ENCODE results near the gene CBFA2T3. TPM values are rescaled to one million over a fixed set of nuclear protein-coding genes. Genes with fewer than 3 reads are reported as not detected.

Gene CBFA2T3
- total and polyA plus RNA-seq, 2 of the 8 experiments (the other 6 are each of a cell fraction or from before 2014, with no cell fraction given) = 0.51 to 1.3 TPM

GRCh38 chr16:88955906-88956305, 21.1 kb downstream of the CBFA2T3 start:
- peaks cover 0 to 2% of the 10 kb centered on the region in 2 experiments for H4K20me1 ChIP-seq (replicated peaks in 1 of 2; ENCODE audit: control insufficient read depth in 1 of 2, insufficient read depth in 2 of 2, low read length in 2 of 2)
- ChIA-PET POLR2A (ENCODE audit: partially characterized antibody) (no interaction called here), CTCF (ENCODE audit: partially characterized antibody) (no interaction called here)
- no peak overlapping the region for H2BK5ac ChIP-seq (ENCODE audit: low read depth, low read length)
- no peak overlapping the region for H2BK15ac ChIP-seq (ENCODE audit: low read length)
- H3K4me2 ChIP-seq (ENCODE audit: insufficient read depth in 1 of 2, low read depth in 2 of 2, low read length in 2 of 2) = no peak overlapping the region
- H4K8ac ChIP-seq (ENCODE audit: extremely low read depth, insufficient read depth, low read length) = no peak overlapping the region; the same call in 1 of the 2 replicates
- no peak overlapping the region for H3K4ac ChIP-seq (replicated peaks; ENCODE audit: insufficient read length, low read depth, low read length)
- no peak overlapping the region for H3K27ac ChIP-seq (ENCODE audit: low read depth, low read length)
- FAIRE-seq (no peak), DNase-seq (ENCODE audit: low read depth in 1 of 2, low spot score in 2 of 2) (no peak)
- H2BK12ac ChIP-seq (ENCODE audit: low read depth, low read length) = no peak overlapping the region
- no peak overlapping the region for H2AFZ ChIP-seq (ENCODE audit: low read length)
- no peak overlapping the region for H3K4me3 ChIP-seq (ENCODE audit: extremely low read depth in 1 of 4, insufficient read depth in 2 of 4, low read depth in 3 of 4, low read length in 4 of 4)
- 82% methylated on average over 12 of the region's 14 CpGs; no CpG with 5 or more reads in 1 of the 2 experiments for whole genome bisulfite sequencing, 2 experiments (ENCODE audit: extremely low coverage in 1 of 2, insufficient coverage in 1 of 2, insufficient read length in 1 of 2, insufficient replicate concordance in 2 of 2, low coverage in 1 of 2, low lambda C conversion rate in 2 of 2, missing lambda C conversion rate in 1 of 2)
- no peaks in the 10 kb centered on the region; a peak in 1 of 4 replicates for H3K9me3 ChIP-seq (ENCODE audit: insufficient read depth in 2 of 2, low read depth in 1 of 2, low read length in 1 of 2)
- no peak overlapping the region for H4K5ac ChIP-seq (ENCODE audit: insufficient read length, low read depth, low read length)
- no peak overlapping the region for H3K18ac ChIP-seq (ENCODE audit: extremely low read depth, low read length)
- H3K23ac ChIP-seq (ENCODE audit: insufficient read length) = no peak overlapping the region
- H3K4me1 ChIP-seq (replicated peaks in 1 of 4; ENCODE audit: control insufficient read depth in 3 of 4, insufficient read depth in 4 of 4, low read length in 3 of 4) = no peaks in the 10 kb centered on the region
- no peaks in the 10 kb centered on the region for H3K27me3 ChIP-seq (replicated peaks in 1 of 4; ENCODE audit: control insufficient read depth in 3 of 4, extremely low read depth in 1 of 4, insufficient read depth in 3 of 4, low read length in 3 of 4)
- no peaks in the 10 kb centered on the region for H3K79me2 ChIP-seq (ENCODE audit: control insufficient read depth in 1 of 2, insufficient read depth in 2 of 2, low read length in 2 of 2)
- H2AK5ac ChIP-seq (ENCODE audit: low read depth, low read length) = no peak overlapping the region
- H2BK120ac ChIP-seq (replicated peaks; ENCODE audit: low read depth, low read length) = no peak overlapping the region
- H3K9ac ChIP-seq (replicated peaks in 1 of 4; ENCODE audit: extremely low read depth in 1 of 4, low read depth in 3 of 4, low read length in 3 of 4) = no peak overlapping the region
- H3K36me3 ChIP-seq (ENCODE audit: control insufficient read depth in 2 of 4, insufficient read depth in 4 of 4, low read length in 3 of 4) = no peaks in the 10 kb centered on the region
- H3K56ac ChIP-seq (replicated peaks; ENCODE audit: insufficient read length, low read depth, low read length) = no peak overlapping the region
- H3K23me2 ChIP-seq (ENCODE audit: low read depth, low read length) = no peaks in the 10 kb centered on the region
- no peaks in the 10 kb centered on the region for H3K79me1 ChIP-seq (ENCODE audit: low read depth, low read length)
- H3K14ac ChIP-seq (ENCODE audit: insufficient read length) = no peak overlapping the region
- no peak overlapping the region for H2BK20ac ChIP-seq (ENCODE audit: low read length)
- H4K91ac ChIP-seq (replicated peaks; ENCODE audit: insufficient read length, low read length) = no peak overlapping the region
- TF ChIP-seq SAP30 (IDR thresholded peaks at IDR 0.05; ENCODE audit: insufficient read depth, insufficient replicate concordance, low read length) = no peak
- TF ChIP-seq EP300 (IDR thresholded peaks at IDR 0.05; ENCODE audit: borderline replicate concordance in 1 of 2, low read depth in 2 of 2, low read length in 2 of 2) = no peak
- no peak for TF ChIP-seq KDM4A (IDR thresholded peaks at IDR 0.05; ENCODE audit: low read depth, low read length, severe bottlenecking)
- no peak for TF ChIP-seq RFX5 (IDR thresholded peaks at IDR 0.05; ENCODE audit: borderline replicate concordance, low read depth, low read length)
- no peak for TF ChIP-seq SP2 (IDR thresholded peaks at IDR 0.05; ENCODE audit: low read length)
- TF ChIP-seq CREB1 (IDR thresholded peaks at IDR 0.05) = no peak
- TF ChIP-seq POU5F1 (IDR thresholded peaks at IDR 0.05; ENCODE audit: low read depth, low read length) = no peak
- TF ChIP-seq SIRT6 (IDR thresholded peaks at IDR 0.05; ENCODE audit: low read length) = no peak
- TF ChIP-seq TCF12 (IDR thresholded peaks at IDR 0.05; ENCODE audit: low read depth, low read length) = no peak
- TF ChIP-seq ZNF274 (IDR thresholded peaks at IDR 0.05; ENCODE audit: borderline replicate concordance, extremely low read depth, low read length) = no peak
- no peak for TF ChIP-seq E2F6 (IDR thresholded peaks at IDR 0.05)
- no peak for TF ChIP-seq TAF7 (optimal IDR thresholded peaks at IDR 0.05; ENCODE audit: borderline replicate concordance, low read depth, low read length)
- no peak for TF ChIP-seq RAD21 (IDR thresholded peaks at IDR 0.05 in 1 of 2, conservative IDR thresholded peaks at IDR 0.05 in 1 of 2; ENCODE audit: low read depth in 2 of 2, low read length in 2 of 2)
- TF ChIP-seq FOSL1 (IDR thresholded peaks at IDR 0.05; ENCODE audit: insufficient read depth, low read depth, low read length) = no peak
